ENCODE measurements around the gene SLC7A6.

DNA sequence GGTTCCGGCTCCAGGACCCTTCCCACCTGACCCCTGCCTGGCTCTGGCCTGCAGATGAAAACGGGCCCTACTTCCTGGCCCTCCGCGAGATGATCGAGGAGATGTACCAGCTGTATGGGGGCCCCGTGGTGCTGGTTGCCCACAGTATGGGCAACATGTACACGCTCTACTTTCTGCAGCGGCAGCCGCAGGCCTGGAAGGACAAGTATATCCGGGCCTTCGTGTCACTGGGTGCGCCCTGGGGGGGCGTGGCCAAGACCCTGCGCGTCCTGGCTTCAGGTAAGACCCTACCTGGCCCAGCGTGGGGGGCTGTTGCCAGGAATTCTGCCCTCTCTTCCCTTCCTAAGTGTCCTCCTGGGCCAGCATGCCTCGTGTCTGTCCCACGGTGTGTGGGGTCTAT lies 8.6 kb upstream of the SLC7A6 start:
- TF ChIP-seq POLR2AphosphoS5 (IDR thresholded peaks at IDR 0.05; ENCODE audit: borderline replicate concordance, low read depth, low read length) (no peak), EZH2 (IDR thresholded peaks at IDR 0.05) (no peak), FOXP2 (optimal IDR thresholded peaks at IDR 0.05; ENCODE audit: control extremely low read depth, extremely low read length, insufficient read depth) (no peak)
